Femur (tissue), 1 donor: ENCODE results near the gene EPN2.
"Not testable (repeated sequence)": the region's sequence is repeated elsewhere in the genome, so short reads cannot be mapped to it uniquely, and the experiment has no call there.

Experiments used
- DNase-seq: peaks from one replicate; pipeline ENCODE4 v3.0.0-alpha.2; 2017

EPN2 gene

GRCh38 chr17:19347323-19348080, 110.3 kb downstream of the EPN2 start:
- DNase-seq: no peak

GRCh38 chr17:19348081-19348650, 111.0 kb downstream of the EPN2 start:
- no peak for DNase-seq

DNA sequence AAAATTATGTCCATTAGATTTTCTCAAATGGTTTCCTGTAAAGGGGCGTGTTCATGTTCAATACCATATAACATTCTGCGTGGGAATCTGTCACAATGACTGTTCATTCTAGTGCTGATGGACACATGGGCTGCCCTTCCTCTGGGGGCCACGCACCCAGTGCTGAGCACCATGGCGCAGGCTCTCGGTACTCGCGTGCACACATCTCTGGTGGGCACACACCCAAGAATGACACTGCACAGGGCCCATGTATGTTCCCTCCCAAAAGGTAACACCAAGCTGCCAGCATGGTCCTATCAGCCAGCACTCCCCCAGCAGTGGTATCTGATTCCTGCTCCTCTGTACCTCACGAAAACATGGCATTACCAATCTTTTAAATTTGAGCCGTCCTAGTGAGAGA, 111.6 kb downstream of the EPN2 start:
- DNase-seq: no peak

DNA sequence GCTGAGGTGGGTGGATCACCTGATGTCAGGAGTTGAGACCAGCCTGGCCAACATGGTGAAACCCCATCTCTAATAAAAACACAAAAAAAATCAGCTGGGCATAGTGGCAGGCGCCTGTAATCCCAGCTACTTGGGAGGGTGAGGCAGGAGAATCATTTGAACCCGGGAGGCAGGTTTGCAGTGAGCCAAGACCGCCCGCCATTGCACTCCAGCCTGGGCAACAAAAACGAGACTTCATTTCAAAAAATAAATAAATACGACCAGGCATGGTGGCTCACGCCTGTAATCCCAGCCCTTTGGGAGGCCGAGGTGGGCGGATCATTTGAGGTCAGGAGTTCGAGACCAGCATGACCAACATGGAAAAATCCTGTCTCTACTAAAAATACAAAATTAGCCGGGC, 116.2 kb downstream of the EPN2 start:
- DNase-seq: not testable (repeated sequence)

- DNase-seq: no peak
Observed at GRCh38 chr17:19354748-19355147, 117.6 kb downstream of the EPN2 start.

DNA sequence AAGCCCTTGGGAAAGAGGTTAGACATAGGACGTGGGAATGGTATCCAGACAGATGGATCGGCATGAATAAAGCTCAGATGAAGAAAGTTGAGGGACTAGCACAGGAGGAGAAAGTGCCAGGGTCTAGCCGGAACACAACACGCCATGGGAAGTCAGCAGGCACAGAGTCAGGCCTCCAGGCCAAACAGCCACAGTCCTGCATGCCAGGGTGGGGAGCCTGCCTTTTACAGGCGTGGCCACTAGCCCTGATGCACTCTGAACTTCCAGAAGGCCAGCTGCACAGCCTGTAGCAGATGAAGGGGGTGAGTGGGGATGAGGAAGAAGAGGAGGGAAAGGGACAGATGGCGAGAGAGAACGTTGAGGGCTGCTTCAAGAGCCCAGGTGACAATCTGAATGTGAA, 120.2 kb downstream of the EPN2 start:
- DNase-seq: no peak

- no peak for DNase-seq
Observed at GRCh38 chr17:19357761-19358160, 120.6 kb downstream of the EPN2 start.

- DNase-seq: no peak
Observed at GRCh38 chr17:19359151-19359550, 122.0 kb downstream of the EPN2 start.

- no peak for DNase-seq
Observed at GRCh38 chr17:19359856-19360255, 122.7 kb downstream of the EPN2 start.

DNA sequence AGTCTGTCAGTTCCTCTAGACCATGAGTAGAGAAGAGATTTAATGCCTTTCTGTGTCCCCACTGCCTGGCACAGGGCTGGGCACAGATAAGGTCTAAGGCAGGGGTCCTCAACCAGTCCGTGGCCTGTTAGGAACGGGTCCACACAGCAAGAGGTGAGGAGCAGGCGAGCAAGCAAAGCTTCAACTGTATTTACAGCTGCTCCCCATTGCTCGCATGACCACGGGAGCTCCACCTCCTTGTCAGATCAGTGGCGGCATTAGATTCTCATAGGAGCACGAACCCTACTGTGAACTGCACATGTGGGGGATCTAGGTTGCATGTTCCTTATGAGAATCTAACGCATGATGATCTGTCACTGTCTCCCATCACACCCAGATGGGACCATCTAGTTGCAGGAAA, 123.6 kb downstream of the EPN2 start:
- no peak for DNase-seq

- no peak for DNase-seq
Observed at GRCh38 chr17:19361326-19361725, 124.2 kb downstream of the EPN2 start.

DNA sequence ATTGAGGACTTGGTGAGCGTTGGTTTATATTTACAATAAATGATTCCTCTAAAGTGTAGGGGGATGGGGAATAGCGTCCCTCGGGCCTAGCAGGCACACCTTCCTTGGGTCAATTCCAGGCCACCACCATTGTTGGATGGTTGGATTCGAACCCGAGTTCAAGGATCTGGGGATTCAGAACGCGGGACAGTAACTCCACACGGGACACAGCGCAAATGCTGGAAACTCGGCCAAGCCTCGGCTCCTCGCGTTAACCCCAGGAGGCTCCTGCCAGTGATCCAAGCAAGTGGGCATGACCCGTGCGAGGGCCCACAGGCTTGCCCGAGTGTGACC, 124.7 kb downstream of the EPN2 start:
- no peak for DNase-seq

DNA sequence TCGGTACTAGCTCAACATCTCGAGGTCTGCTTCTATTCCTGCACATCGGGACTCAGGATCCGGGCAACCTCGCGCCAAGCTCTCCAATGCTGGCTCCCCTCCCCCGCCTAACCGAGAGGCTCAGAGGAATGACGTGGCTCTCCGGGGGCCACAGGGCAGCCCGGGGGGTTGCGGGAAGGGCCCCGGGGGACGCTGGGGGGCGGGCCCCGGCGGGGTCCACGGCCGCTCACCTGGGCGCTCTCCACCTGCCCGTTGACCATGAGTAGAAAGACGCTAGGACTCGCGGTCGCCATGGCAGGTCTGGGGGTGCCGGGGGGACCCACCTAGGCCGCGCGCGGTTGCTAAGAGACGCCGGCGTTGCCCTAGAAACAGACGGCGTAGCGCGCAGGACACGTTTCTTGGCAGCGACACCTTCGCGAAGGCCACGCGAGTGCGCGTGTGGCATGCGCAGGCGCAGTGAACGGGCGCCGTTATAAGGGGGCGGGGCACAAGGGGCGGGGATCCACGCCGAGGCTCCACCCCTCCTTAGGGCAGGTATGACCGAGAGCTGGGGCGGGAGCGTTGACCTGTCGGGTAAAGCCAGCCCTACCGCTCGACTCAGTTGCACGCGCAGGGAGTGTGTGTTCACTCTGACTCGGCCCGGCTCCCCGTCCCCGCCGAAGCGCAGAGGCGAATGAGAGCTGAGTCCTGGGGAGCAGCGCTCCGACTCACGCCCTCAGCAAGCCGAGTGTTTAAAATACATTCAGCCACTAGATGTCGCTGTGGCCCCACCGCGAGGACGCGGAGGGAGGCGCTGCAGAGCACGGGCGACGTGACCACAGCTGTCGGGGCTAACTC, 125.3 kb downstream of the EPN2 start, which contains the start of gene B9D1:
B9D1 (minus strand) TSS at position 447 of the 837 bp plus-strand sequence; CDS start at position 293, 154 bp downstream.
- peak; percentile 95 for DNase-seq

DNA sequence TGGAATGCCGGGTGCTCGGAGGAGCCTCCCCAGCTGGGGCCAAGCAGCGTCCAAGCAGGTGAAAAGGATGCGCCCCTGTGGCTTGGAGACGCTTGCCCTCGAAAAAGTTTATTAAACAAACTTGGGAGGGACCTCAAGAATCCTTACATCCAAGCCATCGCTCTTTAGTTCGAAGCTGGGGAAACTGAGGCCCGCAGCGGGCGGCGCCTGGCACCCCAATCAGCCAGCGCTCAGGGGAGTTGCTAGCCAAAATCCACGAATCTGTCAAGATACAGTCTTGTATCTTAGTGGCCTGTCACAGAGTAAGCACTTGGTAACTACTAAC, 125.9 kb downstream of the EPN2 start:
- no peak for DNase-seq

- no peak for DNase-seq
Observed at GRCh38 chr17:19363460-19364035, 126.4 kb downstream of the EPN2 start.

- DNase-seq: no peak
Observed at GRCh38 chr17:19364699-19365498, 127.7 kb downstream of the EPN2 start.

DNA sequence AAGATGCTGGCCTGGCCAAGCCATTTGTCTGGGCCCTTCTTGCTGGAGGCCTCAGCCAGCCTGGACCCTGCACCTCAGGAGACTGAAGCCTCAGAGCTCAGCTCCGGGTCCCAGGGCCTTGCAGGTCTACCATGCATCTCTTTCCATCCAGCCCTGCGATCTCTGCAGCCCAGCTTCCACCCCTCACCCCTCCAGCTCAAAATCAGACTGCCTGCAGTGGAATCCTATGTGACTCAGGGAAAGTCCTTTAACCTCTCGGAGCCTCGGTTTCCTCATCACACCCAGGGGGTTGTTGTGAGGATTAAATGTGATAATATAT, 128.3 kb downstream of the EPN2 start:
- DNase-seq: no peak

DNA sequence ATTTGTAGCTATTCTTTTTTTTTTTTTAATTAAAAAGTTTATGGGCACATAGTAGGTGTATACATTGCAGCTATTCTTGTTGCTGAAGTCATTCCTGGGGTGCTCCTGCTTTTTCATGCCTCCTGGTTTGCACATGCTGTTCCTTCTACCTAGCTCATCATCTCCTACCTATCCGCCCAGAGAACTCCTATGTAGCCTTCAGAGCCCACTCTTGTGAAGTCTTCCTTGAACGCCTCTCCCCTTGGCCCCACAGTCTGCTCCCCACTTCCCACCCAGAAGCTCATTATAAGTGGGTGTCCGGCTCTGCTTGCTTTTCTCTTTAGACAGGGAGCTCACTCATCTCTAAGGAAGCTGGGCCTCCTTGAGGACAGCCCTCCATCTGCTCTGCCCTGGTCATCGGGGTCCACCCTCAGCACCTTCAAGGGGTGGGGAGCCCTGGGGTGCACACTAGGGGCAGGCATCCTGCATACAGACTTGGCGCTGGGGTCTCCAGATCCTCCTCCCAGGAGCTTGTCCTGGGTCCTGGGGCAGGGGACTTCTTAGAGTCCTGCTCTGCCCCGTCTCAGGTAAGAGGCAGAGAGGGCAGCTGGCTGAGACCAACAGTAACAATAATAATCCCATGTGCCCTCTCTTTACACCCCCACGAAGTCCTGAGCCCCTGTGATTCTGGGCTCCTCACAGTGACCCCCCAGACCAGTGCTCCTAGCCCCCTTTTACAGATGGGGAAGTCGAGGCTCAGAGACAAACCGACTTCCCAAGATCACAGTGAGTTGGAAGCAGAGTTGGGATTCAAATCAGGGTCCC, 128.9 kb downstream of the EPN2 start:
- no peak for DNase-seq

DNA sequence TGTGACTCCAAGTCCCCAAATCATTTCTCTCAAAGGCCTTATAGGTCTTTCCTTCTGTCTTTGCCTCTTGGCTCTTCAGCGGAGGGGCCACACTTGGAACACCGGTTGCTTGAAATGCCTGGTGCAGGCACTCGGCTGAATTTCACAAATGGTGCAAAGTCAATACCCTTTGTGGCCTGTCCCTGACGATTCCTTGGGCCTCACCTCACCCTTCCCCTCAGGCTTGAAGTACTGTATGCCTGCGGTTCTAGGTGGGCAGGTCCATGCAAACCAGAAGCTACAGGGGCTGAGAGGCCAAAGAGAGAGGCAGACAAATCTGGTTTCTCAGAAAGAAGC, 129.4 kb downstream of the EPN2 start:
- DNase-seq: no peak

DNA sequence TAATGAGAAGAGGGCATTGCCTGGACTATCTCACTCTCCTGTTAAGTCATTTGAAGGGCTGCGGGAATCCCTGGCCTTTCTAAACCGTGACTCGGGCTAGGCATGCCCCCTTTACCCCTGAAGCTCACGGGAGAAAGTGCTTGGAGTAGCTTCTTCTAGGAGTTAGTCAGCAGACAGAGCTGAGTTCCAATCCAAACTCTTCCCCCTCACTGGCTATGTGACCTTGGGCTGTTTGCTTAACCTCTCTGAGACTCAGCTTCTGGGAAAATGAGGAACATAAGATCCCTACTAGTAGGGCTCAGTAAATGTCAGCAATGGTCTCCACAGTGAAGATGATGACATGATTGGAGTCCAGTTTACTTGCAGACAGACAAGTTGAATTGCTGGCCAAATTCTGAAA, 131.1 kb downstream of the EPN2 start:
- DNase-seq: no peak

GRCh38 chr17:19369107-19369778, 132.1 kb downstream of the EPN2 start:
- DNase-seq: no peak
